GM12878 (cell line): Measurements from ENCODE around the gene GALNS. TPM values are rescaled to one million over a fixed set of nuclear protein-coding genes. Genes with fewer than 3 reads are reported as not detected.

Source experiments
- BCL11A ChIP-seq: IDR thresholded peaks from 2 replicates; pipeline ENCODE4 v1.6.1; 2011; ENCODE audit warnings: low read depth, low read length
- BRCA1 ChIP-seq: IDR thresholded peaks from 2 replicates; pipeline ENCODE4 v1.6.1; 2011; ENCODE audit warnings: low read depth, low read length, improper control_type of control experiment
- CBX5 ChIP-seq: sonication (generic); IDR thresholded peaks from 2 replicates; pipeline ENCODE4 v1.6.1; 2016; ENCODE audit warnings: low read depth, moderate library complexity, mild to moderate bottlenecking, inconsistent platforms
- CHD1 ChIP-seq: IDR thresholded peaks from 2 replicates; pipeline ENCODE4 v1.6.1; 2012; ENCODE audit warnings: low read depth, low read length, improper control_type of control experiment
- ESRRA ChIP-seq: IDR thresholded peaks from 2 replicates; pipeline ENCODE4 v1.6.1; 2012; ENCODE audit warnings: mild to moderate bottlenecking, low read length, improper control_type of control experiment
- ETV6 ChIP-seq, 2 experiments: fragments of 450-650 bp in 1 of 2; IDR thresholded peaks in 1 of 2; conservative IDR thresholded peaks in 1 of 2; 2 replicates each; pipeline ENCODE4 v1.6.1; 2014; ENCODE audit warnings: antibody characterized with exemption in 1 of 2, borderline replicate concordance in 1 of 2, low read depth in 1 of 2, mild to moderate bottlenecking in 1 of 2, moderate library complexity in 1 of 2
- EZH2 ChIP-seq: IDR thresholded peaks from 2 replicates; pipeline ENCODE4 v1.6.1; 2012; ENCODE audit warnings: low read depth, mild to moderate bottlenecking, control low read depth, inconsistent platforms, low read length, borderline replicate concordance; ENCODE audit not compliant: control insufficient read depth
- GATAD2B ChIP-seq: fragments of 450-650 bp; conservative IDR thresholded peaks from 2 replicates; pipeline ENCODE4 v1.6.1; 2017; ENCODE audit warnings: low read depth, mild to moderate bottlenecking, moderate library complexity
- HDGF ChIP-seq: fragments of 450-650 bp; IDR thresholded peaks from 2 replicates; pipeline ENCODE4 v1.6.1; 2016; ENCODE audit warnings: antibody characterized with exemption
- IRF5 ChIP-seq: fragments of 450-650 bp; IDR thresholded peaks from 2 replicates; pipeline ENCODE4 v1.6.1; 2017; ENCODE audit warnings: borderline replicate concordance
- JUNB ChIP-seq: IDR thresholded peaks from 2 replicates; pipeline ENCODE4 v1.6.1; 2016; ENCODE audit warnings: antibody characterized with exemption, mild to moderate bottlenecking
- KAT2A ChIP-seq: conservative IDR thresholded peaks from 2 replicates; pipeline ENCODE4 v1.6.1; 2011; ENCODE audit warnings: low read depth, low read length; ENCODE audit not compliant: control insufficient read depth
- MYC ChIP-seq: IDR thresholded peaks from 2 replicates; pipeline ENCODE4 v1.6.1; 2011; ENCODE audit warnings: mild to moderate bottlenecking, low read length, moderate library complexity, inconsistent platforms; ENCODE audit not compliant: insufficient read depth, insufficient replicate concordance, insufficient read length, severe bottlenecking
- NR2C1 ChIP-seq: fragments of 450-650 bp; IDR thresholded peaks from 2 replicates; pipeline ENCODE4 v1.6.1; 2017; ENCODE audit warnings: antibody characterized with exemption, mild to moderate bottlenecking, moderate library complexity
- RCOR1 ChIP-seq: conservative IDR thresholded peaks from 2 replicates; pipeline ENCODE4 v1.6.1; 2012; ENCODE audit warnings: low read depth, low read length, improper control_type of control experiment
- RFX5 ChIP-seq: IDR thresholded peaks from 2 replicates; pipeline ENCODE4 v1.6.1; 2011; ENCODE audit warnings: low read depth, low read length, improper control_type of control experiment
- SPI1 ChIP-seq: IDR thresholded peaks from 2 replicates; pipeline ENCODE4 v1.6.1; 2011; ENCODE audit warnings: low read depth, mild to moderate bottlenecking, low read length, moderate library complexity, borderline replicate concordance; ENCODE audit not compliant: insufficient read depth
- SRF ChIP-seq, 2 experiments: IDR thresholded peaks; 2 replicates each; pipeline ENCODE4 v1.6.1; 2011; ENCODE audit warnings: low read depth in 2 of 2, low read length in 2 of 2, mild to moderate bottlenecking in 1 of 2, moderate library complexity in 1 of 2
- SUPT20H ChIP-seq: IDR thresholded peaks from 2 replicates; pipeline ENCODE4 v1.6.1; 2011; ENCODE audit warnings: low read depth, mild to moderate bottlenecking, low read length, moderate library complexity, borderline replicate concordance; ENCODE audit not compliant: control insufficient read depth
- ZNF24 ChIP-seq: fragments of 450-650 bp; IDR thresholded peaks from 2 replicates; pipeline ENCODE4 v1.6.1; 2017; ENCODE audit warnings: antibody characterized with exemption, mild to moderate bottlenecking
- ZSCAN29 ChIP-seq: fragments of 450-650 bp; IDR thresholded peaks from 2 replicates; pipeline ENCODE4 v1.6.1; 2017; ENCODE audit warnings: mild to moderate bottlenecking, moderate library complexity
- polyA plus RNA-seq, 11 experiments: library from polyadenylated mRNA; depleted of rRNA in 4 of 11; unstranded in 6 of 11; stranded (reverse) in 5 of 11; fragments of >200 nt; fragmentation: Nextera tagmentation in 4 of 11; fragmentation: Illumina TruSeq in 1 of 11; extraction: Ambion mirVana in 4 of 11; extraction: Trizol in 1 of 11; gene quantifications; 1 replicate in 1 of 11; 2 replicates in 10 of 11; pipeline versions ENCODE4 v1.2.1 to v1.2.3, GENCODE V29; 2011 to 2016; ENCODE audit warnings: inconsistent platforms in 2 of 11, missing spikeins in 2 of 11, low read depth in 1 of 11
- total RNA-seq, 4 experiments: library from RNA; depleted of rRNA in 3 of 4; stranded (reverse); fragments of >200 nt in 3 of 4; fragmentation: Illumina TruSeq in 1 of 4; extraction: Trizol in 1 of 4; gene quantifications; 2 replicates each; pipeline versions ENCODE4 v1.2.1 to v1.2.3, GENCODE V29; 2013 to 2021
- TF ChIP-seq, protein P1 (sequence below), 3 experiments: IDR thresholded peaks in 2 of 3; conservative IDR thresholded peaks in 1 of 3; 2 replicates each; pipeline ENCODE4 v1.5.1; 2011; ENCODE audit warnings: low read depth in 3 of 3, low read length in 3 of 3, mild to moderate bottlenecking in 3 of 3, control low read depth in 2 of 3, moderate library complexity in 2 of 3, inconsistent platforms in 1 of 3, mixed read lengths in 1 of 3; ENCODE audit not compliant: control insufficient read depth in 2 of 3, insufficient read depth in 1 of 3; ENCODE audit errors: extremely low read depth in 1 of 3
- TF ChIP-seq, protein P2 (sequence below): fragments of 150-350 bp; IDR thresholded peaks from 2 replicates; pipeline ENCODE4 v1.6.1; 2016; ENCODE audit warnings: low read depth, low read length

Gene GALNS
- total and polyA plus RNA-seq, 10 of the 15 experiments (the other 5 are each of a cell fraction or from before 2014, with no cell fraction given) = 0.37 to 12.4 (median 5.3) TPM

DNA sequence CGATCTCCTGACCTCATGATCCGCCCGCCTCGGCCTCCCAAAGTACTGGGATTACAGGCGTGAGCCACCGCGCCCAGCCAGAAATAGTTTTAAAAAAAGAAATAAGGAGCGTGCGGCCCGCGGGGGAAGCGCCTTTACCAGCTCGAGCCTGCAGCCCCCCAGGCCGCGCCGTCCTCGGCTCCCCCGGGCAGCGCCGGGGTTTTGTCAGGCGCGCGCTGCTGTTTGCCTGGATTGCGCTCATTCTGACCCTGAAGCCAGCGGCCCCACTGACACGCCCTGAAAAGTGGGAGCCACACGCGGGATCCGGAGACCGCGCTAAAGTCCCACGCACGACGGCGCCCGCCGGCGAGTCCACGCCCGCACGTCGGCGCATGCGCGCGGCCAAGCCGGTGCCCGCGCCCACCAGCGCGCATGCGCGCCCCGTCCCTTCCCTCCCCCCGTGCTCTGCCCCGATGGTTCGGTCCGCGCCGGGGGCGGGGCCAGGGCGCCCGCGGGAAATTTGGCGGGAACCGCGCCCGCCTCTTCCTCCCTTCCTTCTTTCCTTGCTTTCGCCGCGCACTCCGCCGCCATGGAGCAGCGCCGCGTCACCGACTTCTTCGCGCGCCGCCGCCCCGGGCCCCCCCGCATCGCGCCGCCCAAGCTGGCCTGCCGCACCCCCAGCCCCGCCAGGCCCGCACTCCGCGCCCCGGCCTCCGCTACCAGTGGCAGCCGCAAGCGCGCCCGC, 53.3 kb downstream of the GALNS start, which contains the start of gene CDT1 (continued):
- TF ChIP-seq IRF5 = no peak
- no peak for TF ChIP-seq JUNB
- TF ChIP-seq HDGF = peak; percentile 10; the same call in 1 of the 2 replicates
- peak; percentile 16; the same call in 1 of the 2 replicates for TF ChIP-seq NR2C1
- no peak for TF ChIP-seq BRCA1
- TF ChIP-seq ETV6 (conservative IDR thresholded peaks at IDR 0.05 in 1 of 2, IDR thresholded peaks at IDR 0.05 in 1 of 2; ENCODE audit: borderline replicate concordance in 1 of 2, low read depth in 1 of 2) = no peak
- no peak for TF ChIP-seq CBX5
- TF ChIP-seq ESRRA = no peak
- no peak for TF ChIP-seq SUPT20H
- peak; percentile 29; the same call in 1 of the 2 replicates for TF ChIP-seq ZSCAN29
- TF ChIP-seq MYC = no peak
- peak in 1 of 2 experiments; percentile 7; a peak in 1 of 4 replicates for TF ChIP-seq SRF (IDR thresholded peaks at IDR 0.05; ENCODE audit: low read depth in 2 of 2, low read length in 2 of 2)
- TF ChIP-seq KAT2A = no peak
- no peak for TF ChIP-seq RFX5
- no peak for TF ChIP-seq BCL11A
- TF ChIP-seq SPI1 = 0 out of 2 replicates have a peak, but pooled peaks have one; percentile 29
- peak; percentile 100 for TF ChIP-seq GATAD2B
- TF ChIP-seq ZNF24 = no peak
- TF ChIP-seq, protein P1, sequence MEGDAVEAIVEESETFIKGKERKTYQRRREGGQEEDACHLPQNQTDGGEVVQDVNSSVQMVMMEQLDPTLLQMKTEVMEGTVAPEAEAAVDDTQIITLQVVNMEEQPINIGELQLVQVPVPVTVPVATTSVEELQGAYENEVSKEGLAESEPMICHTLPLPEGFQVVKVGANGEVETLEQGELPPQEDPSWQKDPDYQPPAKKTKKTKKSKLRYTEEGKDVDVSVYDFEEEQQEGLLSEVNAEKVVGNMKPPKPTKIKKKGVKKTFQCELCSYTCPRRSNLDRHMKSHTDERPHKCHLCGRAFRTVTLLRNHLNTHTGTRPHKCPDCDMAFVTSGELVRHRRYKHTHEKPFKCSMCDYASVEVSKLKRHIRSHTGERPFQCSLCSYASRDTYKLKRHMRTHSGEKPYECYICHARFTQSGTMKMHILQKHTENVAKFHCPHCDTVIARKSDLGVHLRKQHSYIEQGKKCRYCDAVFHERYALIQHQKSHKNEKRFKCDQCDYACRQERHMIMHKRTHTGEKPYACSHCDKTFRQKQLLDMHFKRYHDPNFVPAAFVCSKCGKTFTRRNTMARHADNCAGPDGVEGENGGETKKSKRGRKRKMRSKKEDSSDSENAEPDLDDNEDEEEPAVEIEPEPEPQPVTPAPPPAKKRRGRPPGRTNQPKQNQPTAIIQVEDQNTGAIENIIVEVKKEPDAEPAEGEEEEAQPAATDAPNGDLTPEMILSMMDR (IDR thresholded peaks at IDR 0.05 in 2 of 3, conservative IDR thresholded peaks at IDR 0.05 in 1 of 3; ENCODE audit: control insufficient read depth in 2 of 3, extremely low read depth in 1 of 3, insufficient read depth in 1 of 3, low read depth in 3 of 3, low read length in 3 of 3) = no peak
- TF ChIP-seq CHD1 = peak; percentile 96
- TF ChIP-seq, protein P2, sequence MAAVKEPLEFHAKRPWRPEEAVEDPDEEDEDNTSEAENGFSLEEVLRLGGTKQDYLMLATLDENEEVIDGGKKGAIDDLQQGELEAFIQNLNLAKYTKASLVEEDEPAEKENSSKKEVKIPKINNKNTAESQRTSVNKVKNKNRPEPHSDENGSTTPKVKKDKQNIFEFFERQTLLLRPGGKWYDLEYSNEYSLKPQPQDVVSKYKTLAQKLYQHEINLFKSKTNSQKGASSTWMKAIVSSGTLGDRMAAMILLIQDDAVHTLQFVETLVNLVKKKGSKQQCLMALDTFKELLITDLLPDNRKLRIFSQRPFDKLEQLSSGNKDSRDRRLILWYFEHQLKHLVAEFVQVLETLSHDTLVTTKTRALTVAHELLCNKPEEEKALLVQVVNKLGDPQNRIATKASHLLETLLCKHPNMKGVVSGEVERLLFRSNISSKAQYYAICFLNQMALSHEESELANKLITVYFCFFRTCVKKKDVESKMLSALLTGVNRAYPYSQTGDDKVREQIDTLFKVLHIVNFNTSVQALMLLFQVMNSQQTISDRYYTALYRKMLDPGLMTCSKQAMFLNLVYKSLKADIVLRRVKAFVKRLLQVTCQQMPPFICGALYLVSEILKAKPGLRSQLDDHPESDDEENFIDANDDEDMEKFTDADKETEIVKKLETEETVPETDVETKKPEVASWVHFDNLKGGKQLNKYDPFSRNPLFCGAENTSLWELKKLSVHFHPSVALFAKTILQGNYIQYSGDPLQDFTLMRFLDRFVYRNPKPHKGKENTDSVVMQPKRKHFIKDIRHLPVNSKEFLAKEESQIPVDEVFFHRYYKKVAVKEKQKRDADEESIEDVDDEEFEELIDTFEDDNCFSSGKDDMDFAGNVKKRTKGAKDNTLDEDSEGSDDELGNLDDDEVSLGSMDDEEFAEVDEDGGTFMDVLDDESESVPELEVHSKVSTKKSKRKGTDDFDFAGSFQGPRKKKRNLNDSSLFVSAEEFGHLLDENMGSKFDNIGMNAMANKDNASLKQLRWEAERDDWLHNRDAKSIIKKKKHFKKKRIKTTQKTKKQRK = no peak
- no peak for TF ChIP-seq RCOR1
- no peak for TF ChIP-seq EZH2
- TF ChIP-seq, all 136 proteins: peak for 43
